Activated naive CD8-positive, alpha-beta T cell treated with anti-CD3 and anti-CD28 coated beads for 36 hours (primary cell): ENCODE data around the gene AGAP6. TPM values are rescaled to one million over a fixed set of nuclear protein-coding genes. Genes with fewer than 3 reads are reported as not detected.
"Not testable (repeated sequence)": the region's sequence is repeated elsewhere in the genome, so short reads cannot be mapped to it uniquely, and the experiment has no call there.

Source experiments
- DNase-seq: peaks from one replicate; pipeline ENCODE4 v3.0.0; 2021
- H3K27ac Mint-ChIP-seq: one replicate; pipeline ENCODE4 v1.8.0; 2022; ENCODE audit warnings: mild to moderate bottlenecking, moderate library complexity, mixed read lengths
- H3K27me3 Mint-ChIP-seq: one replicate; pipeline ENCODE4 v1.8.0; 2022; ENCODE audit warnings: mild to moderate bottlenecking, mixed read lengths
- H3K36me3 Mint-ChIP-seq: one replicate; pipeline ENCODE4 v1.8.0; 2021; ENCODE audit warnings: mild to moderate bottlenecking, mixed read lengths
- H3K4me1 Mint-ChIP-seq: one replicate; pipeline ENCODE4 v1.8.0; 2021; ENCODE audit warnings: mixed read lengths
- H3K4me3 Mint-ChIP-seq: one replicate; pipeline ENCODE4 v1.8.0; 2022; ENCODE audit warnings: mild to moderate bottlenecking, moderate library complexity, mixed read lengths
- H3K9me3 Mint-ChIP-seq: one replicate; pipeline ENCODE4 v1.8.0; 2022; ENCODE audit warnings: mixed read lengths
- total RNA-seq, 2 experiments: library from RNA; stranded (reverse); gene quantifications; one replicate each; pipeline ENCODE4 v1.2.3, GENCODE V29; 2021

Gene AGAP6
- total RNA-seq, 2 experiments from 2014 or later: 13.6 to 14.7 TPM

DNA sequence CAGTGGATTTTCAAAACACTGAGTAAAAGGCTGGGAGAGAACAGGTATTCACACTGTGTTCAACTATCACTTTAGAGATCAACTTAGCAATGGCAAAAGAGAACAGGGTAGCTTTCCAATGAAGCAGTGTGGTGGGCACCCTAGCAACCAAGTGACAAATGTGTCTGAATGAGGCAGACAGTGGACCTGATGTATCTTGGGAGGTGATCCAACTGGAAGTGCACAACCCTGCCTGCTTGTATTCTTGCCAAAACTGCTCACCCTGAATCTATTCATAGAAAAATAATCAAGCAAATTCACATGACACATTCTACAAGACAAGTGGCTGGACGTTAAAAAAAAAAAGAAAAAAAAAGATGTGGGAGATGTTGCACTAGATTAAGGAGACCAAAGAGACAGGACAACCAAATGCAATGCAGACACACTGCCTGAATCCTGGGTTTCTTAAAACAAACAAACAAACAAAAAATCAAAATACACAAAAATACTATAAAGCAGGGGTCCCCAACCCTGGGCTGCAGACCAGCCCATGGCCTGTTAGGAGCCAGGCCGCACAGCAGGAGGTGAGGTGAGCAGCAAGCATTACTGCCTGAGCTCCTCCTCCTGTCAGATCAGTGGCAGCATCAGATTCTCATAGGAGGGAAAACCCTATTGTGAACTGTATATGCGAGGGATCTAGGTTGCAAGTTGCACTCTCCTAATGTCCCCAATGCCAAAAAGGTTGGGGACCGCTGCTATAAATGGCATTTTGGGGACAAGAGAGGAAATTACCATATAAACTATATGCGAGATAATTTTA is 67.5 kb downstream of the AGAP6 start:
- H3K27me3 Mint-ChIP-seq, H3K36me3 Mint-ChIP-seq, H3K4me1 Mint-ChIP-seq, DNase-seq, H3K9me3 Mint-ChIP-seq, H3K27ac Mint-ChIP-seq, H3K4me3 Mint-ChIP-seq: not testable (repeated sequence)

DNA sequence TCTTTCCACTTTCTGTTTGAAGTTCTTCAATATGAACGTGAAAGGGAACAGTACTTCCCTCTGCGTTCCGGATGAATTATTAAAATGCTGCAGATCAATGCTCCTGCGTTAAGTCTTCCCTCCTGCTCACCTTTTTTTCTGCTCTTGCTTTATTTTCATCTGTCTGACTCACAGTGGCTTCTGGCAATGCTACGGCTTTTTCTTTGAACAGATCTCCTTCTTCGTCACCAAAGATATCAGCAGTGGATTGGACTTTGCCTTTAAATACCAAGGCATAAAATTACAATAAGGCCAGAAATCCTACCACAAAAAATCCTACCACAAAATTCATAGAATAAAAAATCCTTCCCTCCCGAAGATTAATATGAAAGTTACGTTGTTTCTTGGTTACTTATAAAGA is 68.4 kb downstream of the AGAP6 start:
- not testable (repeated sequence) for H3K27ac Mint-ChIP-seq, H3K36me3 Mint-ChIP-seq, DNase-seq, H3K4me3 Mint-ChIP-seq, H3K9me3 Mint-ChIP-seq, H3K27me3 Mint-ChIP-seq, H3K4me1 Mint-ChIP-seq

DNA sequence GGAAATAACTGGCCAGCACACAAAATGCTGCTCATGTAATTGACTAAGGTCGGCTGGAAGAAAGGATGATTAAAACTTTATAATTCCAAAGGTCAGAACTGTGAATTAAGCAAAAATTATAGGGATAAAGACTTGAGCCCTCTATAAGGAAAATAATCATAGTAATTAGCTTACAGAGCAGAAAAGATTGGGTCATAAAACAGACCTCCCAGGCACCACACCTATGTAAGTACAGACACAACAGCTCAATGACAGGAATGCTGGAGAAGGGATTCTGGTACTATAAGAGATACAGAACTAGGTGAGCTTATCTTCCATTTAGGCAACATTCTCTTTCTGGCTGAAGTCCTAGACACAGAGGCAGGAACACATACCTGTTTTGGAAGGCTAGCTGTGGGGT is 70.5 kb downstream of the AGAP6 start:
- not testable (repeated sequence) for H3K4me3 Mint-ChIP-seq, H3K9me3 Mint-ChIP-seq, H3K36me3 Mint-ChIP-seq, H3K27ac Mint-ChIP-seq, H3K27me3 Mint-ChIP-seq, H3K4me1 Mint-ChIP-seq, DNase-seq

DNA sequence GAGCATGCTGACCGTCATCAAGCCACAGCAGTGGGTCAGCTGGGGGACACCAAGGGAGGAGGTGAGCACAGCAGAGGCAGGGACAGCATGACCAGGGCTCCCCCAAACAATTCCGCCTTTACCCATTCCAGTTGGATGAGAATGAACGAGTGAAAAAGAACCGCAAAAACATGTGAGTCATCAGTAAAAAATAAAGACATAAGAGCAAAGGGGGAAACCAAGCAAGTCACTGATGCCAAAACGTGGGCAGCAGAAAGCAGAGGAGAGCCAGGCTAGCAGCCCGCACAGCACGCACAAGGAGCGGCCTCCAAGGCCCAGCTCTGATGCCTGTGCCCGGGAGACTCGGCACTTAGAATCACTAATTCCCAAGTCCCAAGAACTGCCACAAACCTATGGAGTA is 71.7 kb downstream of the AGAP6 start:
- H3K27me3 Mint-ChIP-seq, H3K4me1 Mint-ChIP-seq, H3K27ac Mint-ChIP-seq, H3K36me3 Mint-ChIP-seq, DNase-seq, H3K4me3 Mint-ChIP-seq, H3K9me3 Mint-ChIP-seq: not testable (repeated sequence)

Other genes starting within 250 kb of the AGAP6 start
- gene OGDHL, start 226.1 kb upstream of the AGAP6 start, total RNA-seq: 1 to 10 TPM in 1 of 2 experiments, under 1 TPM in 1; 0.46 to 1.1 TPM
- gene PARG, start 46.4 kb upstream of the AGAP6 start, total RNA-seq: 10 to 100 TPM; 29.9 to 31.6 TPM
- 10 to 100 TPM; 20.6 to 21.7 TPM for gene TIMM23B, start 46.4 kb upstream of the AGAP6 start, total RNA-seq
- 10 to 100 TPM; 27.4 to 29.9 TPM for gene WASHC2A, start 79.5 kb downstream of the AGAP6 start, total RNA-seq